Sigmoid colon (tissue), 7 donors: ENCODE results near the gene LHPP. TPM values are rescaled to one million over a fixed set of nuclear protein-coding genes. Genes with fewer than 3 reads are reported as not detected.

Experiments
- DNase-seq: peaks from one replicate; pipeline ENCODE4 v3.0.0-alpha.2; 2019
- H3K27ac ChIP-seq, 4 donors: fragments of 200-600 bp; sonication (generic); one replicate each; pipeline ENCODE4 v1.5.1; 2016 to 2019; ENCODE audit warnings: mild to moderate bottlenecking in 1 of 4
- H3K27me3 ChIP-seq, 3 donors: fragments of 200-600 bp; sonication (generic); one replicate each; pipeline ENCODE4 v1.5.1; 2019; ENCODE audit warnings: mild to moderate bottlenecking in 1 of 3
- H3K36me3 ChIP-seq, 4 donors: fragments of 200-600 bp; sonication (generic); one replicate each; pipeline ENCODE4 v1.5.1; 2016 to 2019
- H3K4me1 ChIP-seq, 4 donors: fragments of 200-600 bp; sonication (generic); one replicate each; pipeline ENCODE4 v1.5.1; 2017 to 2019
- H3K4me3 ChIP-seq, 4 donors: fragments of 200-600 bp; sonication (generic); one replicate each; pipeline ENCODE4 v1.5.1; 2017 to 2019; ENCODE audit warnings: mild to moderate bottlenecking in 2 of 4, moderate library complexity in 1 of 4
- H3K9me3 ChIP-seq, 4 donors: fragments of 200-600 bp in 3 of 4; sonication (generic) in 3 of 4; one replicate each; pipeline versions ENCODE4 v1.5.1 to v1.6.1; 2013 to 2019
- CTCF ChIP-seq, 4 experiments: fragments of 450-650 bp in 3 of 4; fragments of 200-600 bp in 1 of 4; IDR thresholded peaks; one replicate each; pipeline ENCODE4 v1.5.1; 2016 to 2019; ENCODE audit warnings: antibody characterized with exemption in 4 of 4, mild to moderate bottlenecking in 3 of 4, moderate library complexity in 2 of 4
- EP300 ChIP-seq, 4 donors: sonication (generic); formaldehyde crosslinking; IDR thresholded peaks; one replicate each; pipeline ENCODE4 v1.6.1; 2017; ENCODE audit warnings: antibody characterized with exemption in 4 of 4
- POLR2A ChIP-seq, 2 donors: fragments of 450-650 bp; IDR thresholded peaks; one replicate each; pipeline ENCODE4 v1.6.1; 2016; ENCODE audit warnings: antibody characterized with exemption in 2 of 2, mild to moderate bottlenecking in 2 of 2, moderate library complexity in 2 of 2
- POLR2AphosphoS5 ChIP-seq, 4 donors: sonication (generic); formaldehyde crosslinking; IDR thresholded peaks; one replicate each; pipeline ENCODE4 v1.6.1; 2017; ENCODE audit warnings: antibody characterized with exemption in 4 of 4
- WGBS, 2 donors: extraction: QIAGEN DNeasy Blood & Tissue Kit; methylation state at CpG; one replicate each; pipeline ENCODE4 v1.1.7; 2013; 5-methylcytosine and 5-hydroxymethylcytosine counted together
- intact Hi-C: fragments of 100-400 bp; cut with DNase I; formaldehyde crosslinking; loops from one replicate; pipeline ENCODE4 v1.15.1; 2023
- polyA plus RNA-seq, 3 donors: library from polyadenylated mRNA; stranded (reverse); fragments of 200-250 nt; gene quantifications; one replicate each; pipeline ENCODE4 v1.2.3, GENCODE V29; 2013
- total RNA-seq, 4 donors: library from RNA; depleted of rRNA; stranded (reverse); fragments of >200 nt; gene quantifications; one replicate each; pipeline ENCODE4 v1.1.0, GENCODE V29; 2016
- donor health status: healthy with polysubstance abuse.
- donor health status: Bipolar disorder and iron deficiency.
- donor health status: healthy.

LHPP gene
- total and polyA plus RNA-seq, 7 donors, result 17.1 to 35.7 (median 20.6) TPM

GRCh38 chr10:124532788-124533187, 71.2 kb downstream of the LHPP start:
- Histone ChIP-seq H3K4me1 (peaks cover 0 to 13% (median 9%) of the 10 kb centered on the region in 4 donors), H3K36me3 (no peaks in the 10 kb centered on the region)
- WGBS, 2 donors, result 77 to 90% methylated on average over 3 of the region's 3 CpGs

GRCh38 chr10:124533266-124533665, 71.6 kb downstream of the LHPP start:
- Histone ChIP-seq H3K4me1 (peaks cover 0 to 13% (median 9%) of the 10 kb centered on the region in 4 donors), H3K27me3 (no peaks in the 10 kb centered on the region), H3K9me3 (no peaks in the 10 kb centered on the region), H3K36me3 (no peaks in the 10 kb centered on the region), H3K4me3 (no peak overlapping the region), H3K27ac (no peak overlapping the region)
- DNase-seq, result no peak
- WGBS, 2 donors, result 86 to 91% methylated on average over 13 of the region's 13 CpGs
- intact Hi-C loops, result loop anchor here (5.0 kb wide), 1 partner anchor 384 kb away; no protein-coding TSS in a partner anchor
- TF ChIP-seq EP300 (IDR thresholded peaks at IDR 0.05), result no peak

More at GRCh38 chr10:124532788-124533187, 71.2 kb downstream of the LHPP start:
- TF ChIP-seq CTCF (IDR thresholded peaks at IDR 0.05), result no peak
- TF ChIP-seq POLR2A (IDR thresholded peaks at IDR 0.05), result no peak
- TF ChIP-seq POLR2AphosphoS5 (IDR thresholded peaks at IDR 0.05), result no peak
- TF ChIP-seq EP300 (IDR thresholded peaks at IDR 0.05), result no peak
- no peak for DNase-seq
- H3K27me3 ChIP-seq, result no peaks in the 10 kb centered on the region
- H3K27ac ChIP-seq, result no peak overlapping the region
- H3K4me3 ChIP-seq, result no peak overlapping the region
- no peaks in the 10 kb centered on the region for H3K9me3 ChIP-seq
- intact Hi-C loops, result loop anchor here (5.0 kb wide), 1 partner anchor 385 kb away; no protein-coding TSS in a partner anchor

GRCh38 chr10:124534231-124534798, 72.7 kb downstream of the LHPP start:
- no peak for TF ChIP-seq EP300 (IDR thresholded peaks at IDR 0.05)
- TF ChIP-seq CTCF (IDR thresholded peaks at IDR 0.05), result peak in 2 of 4 experiments; percentile 34 to 61
- Histone ChIP-seq H3K27ac (no peak overlapping the region), H3K4me1 (peaks cover 0 to 13% (median 9%) of the 10 kb centered on the region in 4 donors), H3K9me3 (no peaks in the 10 kb centered on the region), H3K27me3 (no peaks in the 10 kb centered on the region), H3K4me3 (no peak overlapping the region), H3K36me3 (no peaks in the 10 kb centered on the region)
- peak; percentile 82 for DNase-seq
- intact Hi-C loops, result loop anchor here (5.0 kb wide), 1 partner anchor 383 kb away; no protein-coding TSS in a partner anchor
- 48 to 85% methylated on average over 30 of the region's 30 CpGs for WGBS, 2 donors

- no peaks in the 10 kb centered on the region for H3K36me3 ChIP-seq
- no peaks in the 10 kb centered on the region for H3K27me3 ChIP-seq
- intact Hi-C loops, result loop anchor here (5.0 kb wide), 1 partner anchor 382 kb away; no protein-coding TSS in a partner anchor
- no peak for DNase-seq
- no peaks in the 10 kb centered on the region for H3K9me3 ChIP-seq
- H3K27ac ChIP-seq, result no peak overlapping the region
- peaks cover 0 to 8% (median 7%) of the 10 kb centered on the region in 4 donors for H3K4me1 ChIP-seq
- WGBS, 2 donors, result 83 to 91% methylated on average over 17 of the region's 17 CpGs
- H3K4me3 ChIP-seq, result no peak overlapping the region
- TF ChIP-seq POLR2AphosphoS5 (IDR thresholded peaks at IDR 0.05) (no peak), CTCF (IDR thresholded peaks at IDR 0.05) (no peak), EP300 (IDR thresholded peaks at IDR 0.05) (no peak), POLR2A (IDR thresholded peaks at IDR 0.05) (no peak)
These were observed 73.4 kb downstream of the LHPP start for GRCh38 chr10:124534826-124535601.

- H3K9me3 ChIP-seq, result no peaks in the 10 kb centered on the region
- H3K4me3 ChIP-seq, result no peak overlapping the region
- TF ChIP-seq POLR2A (IDR thresholded peaks at IDR 0.05), result no peak
- no peak for TF ChIP-seq POLR2AphosphoS5 (IDR thresholded peaks at IDR 0.05)
- no peak for TF ChIP-seq CTCF (IDR thresholded peaks at IDR 0.05)
- no peak for TF ChIP-seq EP300 (IDR thresholded peaks at IDR 0.05)
- no peak for DNase-seq
- peak overlapping the region in 1 of 4 donors; percentile 27 for H3K27ac ChIP-seq
- 66 to 72% methylated on average over 18 of the region's 18 CpGs for WGBS, 2 donors
- no peaks in the 10 kb centered on the region for H3K36me3 ChIP-seq
- H3K27me3 ChIP-seq, result no peaks in the 10 kb centered on the region
- peaks cover 0 to 8% (median 6%) of the 10 kb centered on the region in 4 donors for H3K4me1 ChIP-seq
- intact Hi-C loops, result no loop called here
These were observed 74.3 kb downstream of the LHPP start for GRCh38 chr10:124535731-124536495.
